DOHH2 (cell line): ENCODE results near the gene CTTNBP2.

Source experiments
- H3F3A ChIP-seq: fragments of 200-600 bp; sonication (generic), shearing (Covaris generic); 2 replicates; pipeline ENCODE4 v1.6.0; 2016; ENCODE audit warnings: antibody characterized with exemption, mild to moderate bottlenecking; ENCODE audit not compliant: control insufficient read depth, insufficient read depth
- H3K27ac ChIP-seq: fragments of 200-600 bp; sonication (generic); 2 replicates; pipeline ENCODE4 v1.5.1; 2014; ENCODE audit warnings: low read depth, mild to moderate bottlenecking, low read length, moderate library complexity
- H3K27me3 ChIP-seq: fragments of 200-600 bp; sonication (generic); 2 replicates; pipeline ENCODE4 v1.6.1; 2014; ENCODE audit warnings: mild to moderate bottlenecking, low read length, mixed read lengths; ENCODE audit not compliant: control insufficient read depth
- H3K36me3 ChIP-seq: fragments of 200-600 bp; sonication (generic); 2 replicates; pipeline ENCODE4 v1.6.1; 2014; ENCODE audit warnings: mild to moderate bottlenecking, low read length, moderate library complexity, mixed read lengths; ENCODE audit not compliant: control insufficient read depth
- H3K4me1 ChIP-seq: fragments of 200-600 bp; sonication (generic); 2 replicates; pipeline ENCODE4 v1.6.1; 2014; ENCODE audit warnings: mild to moderate bottlenecking, low read length, mixed read lengths; ENCODE audit not compliant: control insufficient read depth
- H3K4me2 ChIP-seq: fragments of 200-600 bp; sonication (generic); 2 replicates; pipeline ENCODE4 v1.6.0; 2014; ENCODE audit warnings: mild to moderate bottlenecking, low read length, moderate library complexity
- H3K4me3 ChIP-seq: fragments of 200-600 bp; sonication (generic); 2 replicates; pipeline ENCODE4 v1.5.1; 2014; ENCODE audit warnings: mild to moderate bottlenecking, low read length, mixed read lengths
- H3K79me2 ChIP-seq: fragments of 200-600 bp; sonication (generic); 2 replicates; pipeline ENCODE4 v1.6.1; 2014; ENCODE audit warnings: mild to moderate bottlenecking, low read length, mixed read lengths; ENCODE audit not compliant: control insufficient read depth
- H3K9me2 ChIP-seq: fragments of 200-600 bp; sonication (generic); replicated peaks from 2 replicates; pipeline ENCODE4 v1.6.1; 2014; ENCODE audit warnings: mild to moderate bottlenecking, low read length, mixed read lengths; ENCODE audit not compliant: control insufficient read depth
- H3K9me3 ChIP-seq: fragments of 200-600 bp; sonication (generic); 2 replicates; pipeline ENCODE4 v1.6.1; 2014; ENCODE audit warnings: antibody characterized with exemption, low read length, mixed read lengths; ENCODE audit not compliant: control insufficient read depth, insufficient read depth
- H4K20me1 ChIP-seq: fragments of 200-600 bp; sonication (generic); 2 replicates; pipeline ENCODE4 v1.6.0; 2014; ENCODE audit warnings: low read depth, mild to moderate bottlenecking, antibody characterized with exemption, low read length, moderate library complexity; ENCODE audit not compliant: control insufficient read depth, insufficient read depth
- EZH2phosphoT487 ChIP-seq: fragments of 200-600 bp; sonication (generic); IDR thresholded peaks from 2 replicates; pipeline ENCODE4 v1.6.1; 2017; ENCODE audit warnings: borderline replicate concordance, mild to moderate bottlenecking, antibody characterized with exemption, low read length, moderate library complexity, mixed read lengths
- TF ChIP-seq, protein P1 (sequence below): fragments of 200-600 bp; sonication (generic); IDR thresholded peaks from one replicate; pipeline ENCODE4 v1.5.1; 2014; ENCODE audit warnings: antibody characterized with exemption, mild to moderate bottlenecking, low read depth, low read length; ENCODE audit not compliant: poor library complexity, severe bottlenecking

CTTNBP2 gene

DNA sequence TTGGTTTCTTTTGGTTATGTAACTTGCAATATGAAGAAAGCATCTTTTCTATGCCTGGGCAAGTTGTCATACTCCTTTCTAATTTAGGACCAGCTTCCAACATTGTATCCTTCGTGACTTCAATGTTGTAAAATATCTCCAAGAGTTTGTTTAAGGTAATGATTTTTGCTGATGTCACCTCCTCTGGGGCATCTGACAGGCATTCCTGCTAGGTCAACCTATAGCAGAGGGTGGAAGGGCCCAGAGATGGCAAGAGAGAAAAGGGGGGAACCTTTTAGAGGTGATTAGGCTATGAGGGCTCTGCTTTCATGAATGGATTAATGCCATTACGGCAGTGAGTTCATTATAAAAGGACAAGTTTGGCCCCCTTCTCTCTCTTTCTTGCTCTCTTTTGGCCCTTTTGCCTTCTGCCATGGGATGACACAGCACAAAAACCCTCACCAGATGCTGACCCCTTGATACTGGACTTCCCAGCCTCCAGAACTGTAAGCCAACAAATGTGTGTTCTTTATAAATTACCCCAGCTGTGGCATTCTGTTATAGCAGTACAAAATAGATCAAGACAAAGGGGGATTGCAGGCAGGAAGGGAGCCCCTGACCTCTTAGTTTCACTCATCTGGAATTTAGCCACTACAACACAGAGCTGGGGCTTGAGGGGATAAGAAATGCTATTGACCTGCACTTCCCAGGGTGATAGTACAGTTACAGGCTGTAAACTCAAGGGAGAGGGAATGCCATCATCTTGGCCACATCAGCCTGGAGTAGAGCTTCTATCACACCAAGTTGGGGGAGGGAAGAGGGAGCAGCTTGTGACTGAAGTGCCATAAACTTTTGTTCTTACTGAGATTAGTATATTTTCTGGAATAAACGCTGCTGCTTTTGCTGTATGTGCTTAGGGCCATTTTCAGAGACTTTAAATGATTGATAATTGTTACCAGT lies 197.5 kb downstream of the CTTNBP2 start:
- Histone ChIP-seq H3K9me3 (no peaks in the 10 kb centered on the region), H3K36me3 (no peaks in the 10 kb centered on the region), H3K27me3 (peaks cover 2% of the 10 kb centered on the region; the same call in 1 of the 2 replicates), H4K20me1 (no peaks in the 10 kb centered on the region), H3K4me2 (no peak overlapping the region), H3F3A (no peaks in the 10 kb centered on the region), H3K9me2 (no peaks in the 10 kb centered on the region), H3K4me3 (no peak overlapping the region), H3K4me1 (no peaks in the 10 kb centered on the region), H3K79me2 (no peaks in the 10 kb centered on the region), H3K27ac (no peak overlapping the region)
- TF ChIP-seq, protein P1, sequence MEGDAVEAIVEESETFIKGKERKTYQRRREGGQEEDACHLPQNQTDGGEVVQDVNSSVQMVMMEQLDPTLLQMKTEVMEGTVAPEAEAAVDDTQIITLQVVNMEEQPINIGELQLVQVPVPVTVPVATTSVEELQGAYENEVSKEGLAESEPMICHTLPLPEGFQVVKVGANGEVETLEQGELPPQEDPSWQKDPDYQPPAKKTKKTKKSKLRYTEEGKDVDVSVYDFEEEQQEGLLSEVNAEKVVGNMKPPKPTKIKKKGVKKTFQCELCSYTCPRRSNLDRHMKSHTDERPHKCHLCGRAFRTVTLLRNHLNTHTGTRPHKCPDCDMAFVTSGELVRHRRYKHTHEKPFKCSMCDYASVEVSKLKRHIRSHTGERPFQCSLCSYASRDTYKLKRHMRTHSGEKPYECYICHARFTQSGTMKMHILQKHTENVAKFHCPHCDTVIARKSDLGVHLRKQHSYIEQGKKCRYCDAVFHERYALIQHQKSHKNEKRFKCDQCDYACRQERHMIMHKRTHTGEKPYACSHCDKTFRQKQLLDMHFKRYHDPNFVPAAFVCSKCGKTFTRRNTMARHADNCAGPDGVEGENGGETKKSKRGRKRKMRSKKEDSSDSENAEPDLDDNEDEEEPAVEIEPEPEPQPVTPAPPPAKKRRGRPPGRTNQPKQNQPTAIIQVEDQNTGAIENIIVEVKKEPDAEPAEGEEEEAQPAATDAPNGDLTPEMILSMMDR: no peak
- TF ChIP-seq EZH2phosphoT487: no peak

DNA sequence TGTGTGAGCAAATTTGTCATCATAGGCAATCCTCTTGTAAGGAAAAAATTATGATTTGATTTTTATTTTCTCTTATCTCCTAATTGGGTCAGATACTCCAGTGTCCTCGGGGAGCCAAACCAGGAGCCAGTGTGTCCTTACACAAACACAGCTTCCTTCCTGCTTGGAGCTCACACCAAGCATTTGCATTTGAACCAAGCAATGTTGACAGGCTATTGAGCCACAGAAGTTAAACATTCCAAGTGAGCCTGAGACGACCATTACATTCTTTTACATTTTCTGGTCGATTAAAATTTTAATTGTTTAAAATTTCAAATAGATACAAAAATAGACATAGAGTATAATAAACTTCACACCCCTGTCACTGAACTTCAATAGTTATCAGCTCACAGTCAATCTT lies 198.6 kb downstream of the CTTNBP2 start:
- Histone ChIP-seq H3K4me1 (no peaks in the 10 kb centered on the region), H4K20me1 (no peaks in the 10 kb centered on the region), H3K36me3 (no peaks in the 10 kb centered on the region), H3K4me3 (no peak overlapping the region), H3K79me2 (no peaks in the 10 kb centered on the region), H3K4me2 (no peak overlapping the region), H3K9me2 (no peaks in the 10 kb centered on the region), H3K27ac (no peak overlapping the region), H3F3A (no peaks in the 10 kb centered on the region), H3K9me3 (no peaks in the 10 kb centered on the region), H3K27me3 (peaks cover 2% of the 10 kb centered on the region; the same call in 1 of the 2 replicates)
- TF ChIP-seq, protein P1: no peak
- TF ChIP-seq EZH2phosphoT487: no peak

DNA sequence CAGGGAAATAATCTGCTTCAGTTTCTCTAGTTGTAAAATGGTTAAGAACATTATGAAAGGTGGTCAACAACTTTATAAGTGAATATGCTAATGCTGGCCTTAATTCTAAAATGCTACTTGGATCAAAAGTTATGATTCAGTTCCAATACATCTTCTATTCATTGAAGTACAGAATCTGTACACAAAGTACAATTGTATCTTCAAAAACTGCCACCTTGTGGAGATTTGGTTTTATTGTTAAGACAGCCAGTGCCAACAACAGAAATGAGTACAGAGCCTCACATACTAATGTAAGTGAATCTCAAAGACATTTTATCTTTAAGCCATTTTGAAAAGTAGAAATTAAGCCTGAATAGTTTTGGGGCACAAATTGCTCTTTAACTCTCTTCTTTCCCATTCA lies 199.4 kb downstream of the CTTNBP2 start:
- no peaks in the 10 kb centered on the region for H3K79me2 ChIP-seq
- H3K4me3 ChIP-seq: no peak overlapping the region
- H3K4me1 ChIP-seq: no peaks in the 10 kb centered on the region
- no peaks in the 10 kb centered on the region for H3K27me3 ChIP-seq
- TF ChIP-seq, protein P1: no peak
- TF ChIP-seq EZH2phosphoT487: no peak
- no peaks in the 10 kb centered on the region for H3K9me3 ChIP-seq
- no peak overlapping the region for H3K27ac ChIP-seq
- no peaks in the 10 kb centered on the region for H3K36me3 ChIP-seq
- H3F3A ChIP-seq: no peaks in the 10 kb centered on the region
- H3K9me2 ChIP-seq: no peaks in the 10 kb centered on the region
- no peak overlapping the region for H3K4me2 ChIP-seq
- H4K20me1 ChIP-seq: no peaks in the 10 kb centered on the region
